Sigmoid colon (tissue), 4 donors: ENCODE data around the gene CDKN2D.

ENCODE experiments used
- POLR2AphosphoS5 ChIP-seq, 4 donors: sonication (generic); formaldehyde crosslinking; IDR thresholded peaks; one replicate each; pipeline ENCODE4 v1.6.1; 2017; ENCODE audit warnings: antibody characterized with exemption in 4 of 4
- TF ChIP-seq, protein P1 (sequence below), 4 experiments: fragments of 450-650 bp in 3 of 4; fragments of 200-600 bp in 1 of 4; IDR thresholded peaks; one replicate each; pipeline ENCODE4 v1.5.1; 2016 to 2019; ENCODE audit warnings: antibody characterized with exemption in 4 of 4, mild to moderate bottlenecking in 3 of 4, moderate library complexity in 2 of 4

DNA sequence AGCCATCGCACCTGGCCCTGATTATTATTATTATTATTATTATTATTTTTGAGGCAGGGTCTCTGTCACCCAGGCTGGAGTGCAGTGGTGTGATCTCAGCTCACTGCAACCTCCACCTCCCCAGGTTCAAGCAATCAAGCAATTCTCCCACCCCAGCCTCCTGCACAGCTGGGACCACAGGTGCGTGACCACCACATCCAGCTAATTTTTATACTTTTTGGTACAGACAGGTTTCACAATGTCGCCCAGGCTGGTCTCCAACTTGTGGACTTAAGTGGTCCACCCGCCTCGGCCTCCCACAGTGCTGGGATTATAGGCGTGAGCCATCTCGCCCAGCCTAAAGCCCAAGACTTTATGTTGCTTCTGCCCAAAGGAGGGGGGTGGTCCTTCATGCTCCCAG is 24.4 kb upstream of the CDKN2D start:
- TF ChIP-seq, protein P1, sequence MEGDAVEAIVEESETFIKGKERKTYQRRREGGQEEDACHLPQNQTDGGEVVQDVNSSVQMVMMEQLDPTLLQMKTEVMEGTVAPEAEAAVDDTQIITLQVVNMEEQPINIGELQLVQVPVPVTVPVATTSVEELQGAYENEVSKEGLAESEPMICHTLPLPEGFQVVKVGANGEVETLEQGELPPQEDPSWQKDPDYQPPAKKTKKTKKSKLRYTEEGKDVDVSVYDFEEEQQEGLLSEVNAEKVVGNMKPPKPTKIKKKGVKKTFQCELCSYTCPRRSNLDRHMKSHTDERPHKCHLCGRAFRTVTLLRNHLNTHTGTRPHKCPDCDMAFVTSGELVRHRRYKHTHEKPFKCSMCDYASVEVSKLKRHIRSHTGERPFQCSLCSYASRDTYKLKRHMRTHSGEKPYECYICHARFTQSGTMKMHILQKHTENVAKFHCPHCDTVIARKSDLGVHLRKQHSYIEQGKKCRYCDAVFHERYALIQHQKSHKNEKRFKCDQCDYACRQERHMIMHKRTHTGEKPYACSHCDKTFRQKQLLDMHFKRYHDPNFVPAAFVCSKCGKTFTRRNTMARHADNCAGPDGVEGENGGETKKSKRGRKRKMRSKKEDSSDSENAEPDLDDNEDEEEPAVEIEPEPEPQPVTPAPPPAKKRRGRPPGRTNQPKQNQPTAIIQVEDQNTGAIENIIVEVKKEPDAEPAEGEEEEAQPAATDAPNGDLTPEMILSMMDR (IDR thresholded peaks at IDR 0.05), result no peak
- no peak for TF ChIP-seq POLR2AphosphoS5 (IDR thresholded peaks at IDR 0.05)
